Activated T-cell treated with anti-CD3 and anti-CD28 coated beads for 4 hours (primary cell): ENCODE measurements around the gene MED23.
"Not testable (repeated sequence)": the region's sequence is repeated elsewhere in the genome, so short reads cannot be mapped to it uniquely, and the experiment has no call there.

Experiments used
- DNase-seq: peaks from one replicate; pipeline ENCODE4 v3.0.0-alpha.2; 2020

The MED23 gene

DNA sequence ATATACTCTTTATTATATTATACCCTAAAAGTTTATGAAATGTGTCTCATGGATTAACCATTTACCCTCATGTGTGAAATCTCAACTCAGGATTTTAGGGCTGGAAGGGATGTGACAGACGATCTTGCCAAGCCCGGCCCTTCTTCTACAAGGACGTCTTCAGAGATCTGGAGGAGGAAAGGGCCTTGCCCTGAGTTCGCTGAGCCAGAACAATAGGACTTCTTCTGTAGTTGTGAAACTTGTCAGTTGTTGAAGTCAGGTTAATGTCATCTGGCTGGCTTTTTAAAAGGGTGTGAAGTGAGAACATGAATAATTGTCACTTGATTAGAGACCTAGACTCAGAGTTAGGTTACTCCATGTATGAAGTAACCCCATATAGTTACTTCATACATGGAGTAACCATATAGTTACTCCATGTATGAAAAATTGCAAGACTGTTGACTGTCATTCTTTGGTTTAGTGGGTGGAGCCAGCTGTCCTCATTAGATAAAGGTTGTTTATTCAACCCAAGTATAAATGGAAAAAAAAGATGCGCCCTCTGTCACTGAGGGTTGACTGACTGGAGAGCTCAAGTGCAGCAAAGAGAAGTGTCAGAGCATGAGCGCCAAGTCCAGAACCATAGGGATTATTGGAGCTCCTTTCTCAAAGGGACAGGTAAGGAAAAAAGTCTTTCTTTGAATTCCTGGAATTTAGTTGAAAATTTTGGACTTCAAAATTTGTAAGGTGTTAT is 55.2 kb downstream of the MED23 start, which contains the start of gene ARG1:
Gene ARG1, plus strand, starts transcription at position 541 of the 730 bp plus-strand sequence. Its CDS starts 57 bp downstream, at position 598.
- DNase-seq, result no peak

DNA sequence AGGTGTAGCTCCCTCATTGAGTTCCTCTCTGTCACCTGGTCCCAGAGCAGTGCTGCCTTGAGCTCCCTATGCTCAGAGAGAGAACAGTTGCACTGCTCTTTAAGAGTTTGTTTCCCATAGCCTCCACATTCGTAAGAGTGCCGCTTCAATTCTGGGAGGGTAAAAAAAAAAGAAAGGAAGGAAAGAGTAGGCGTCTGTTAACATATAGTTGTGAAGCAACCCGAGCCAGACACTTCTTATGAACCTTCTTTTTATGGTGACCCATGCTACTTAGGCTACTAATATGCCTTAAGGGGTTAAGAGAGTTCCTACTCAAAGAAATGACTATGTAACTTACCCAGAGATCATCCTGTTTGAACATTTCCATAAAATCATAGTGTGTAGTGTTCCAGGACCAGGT is 59.3 kb downstream of the MED23 start:
- DNase-seq, result no peak

DNA sequence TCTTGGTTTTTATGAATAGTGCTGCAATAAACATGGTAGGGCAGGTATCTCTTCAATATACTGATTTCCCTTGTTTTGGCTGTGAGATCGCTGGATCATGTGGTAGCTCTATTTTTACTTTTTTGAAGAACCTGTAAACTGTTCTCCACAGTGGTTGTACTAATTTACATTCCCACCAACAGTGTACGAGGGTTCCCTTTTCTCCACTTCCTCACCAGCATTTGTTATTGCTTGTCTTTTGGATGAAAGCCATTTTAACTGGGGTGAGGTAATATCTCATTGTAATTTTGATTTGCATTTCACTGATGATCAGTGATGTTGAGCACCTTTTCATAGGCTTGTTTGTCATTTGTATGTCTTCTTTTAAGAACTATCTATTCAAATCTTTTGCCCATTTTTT is 63.0 kb downstream of the MED23 start:
- DNase-seq, result no peak

DNA sequence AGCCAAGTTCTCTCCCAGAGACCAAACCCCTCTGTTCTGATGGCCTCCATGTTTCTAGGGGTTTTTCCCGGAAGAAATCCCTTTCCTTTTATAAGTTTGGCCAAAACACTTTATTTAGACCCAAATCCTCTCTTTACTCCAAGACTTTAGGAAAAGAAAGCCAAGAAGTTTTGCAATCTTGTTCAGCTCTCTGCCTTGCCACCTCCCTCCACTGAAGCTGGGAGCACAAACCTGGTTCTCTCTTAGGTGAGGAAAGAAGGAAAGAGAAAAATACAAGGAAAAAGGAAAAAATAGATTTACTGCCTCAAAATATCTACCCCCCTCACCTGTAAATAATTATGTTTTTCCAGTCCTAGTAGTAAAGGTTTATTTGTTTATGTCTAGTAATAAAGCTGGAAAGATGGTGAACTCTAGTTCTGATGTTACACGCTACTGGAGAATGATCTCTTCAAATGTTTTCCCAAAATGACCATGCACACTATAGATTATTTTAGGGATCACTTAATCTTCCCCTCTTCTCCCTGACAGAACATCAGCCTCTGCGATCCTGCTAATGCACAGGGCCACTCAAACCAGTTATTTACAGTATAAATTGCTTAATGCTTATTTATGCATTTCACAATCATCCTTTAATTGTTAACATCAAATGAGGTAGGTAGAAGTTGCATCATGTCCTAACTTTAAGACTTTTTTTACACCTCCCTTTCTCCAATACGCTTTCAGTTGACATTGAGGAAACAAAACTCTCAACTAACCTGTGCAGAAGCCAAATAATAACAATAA is 65.9 kb downstream of the MED23 start:
- no peak for DNase-seq

DNA sequence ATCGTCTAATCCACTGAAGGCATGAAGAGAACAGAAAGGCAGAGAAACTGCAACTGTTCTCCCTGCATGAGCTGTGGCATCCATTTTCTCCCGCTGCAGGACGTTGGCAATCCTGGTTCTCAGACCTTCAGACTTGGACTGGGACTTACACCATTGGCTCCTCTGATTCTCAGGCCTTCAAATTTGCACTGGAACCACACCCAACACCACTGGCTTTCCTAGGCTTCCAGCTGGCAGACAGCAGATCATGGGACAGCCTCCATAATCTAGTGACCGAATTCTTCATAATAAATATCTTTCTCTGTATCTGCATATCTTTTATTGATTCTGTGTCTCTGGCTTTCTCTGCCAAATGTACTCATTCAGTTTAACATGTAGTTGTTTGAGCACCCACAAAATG is 69.1 kb downstream of the MED23 start:
- no peak for DNase-seq

DNA sequence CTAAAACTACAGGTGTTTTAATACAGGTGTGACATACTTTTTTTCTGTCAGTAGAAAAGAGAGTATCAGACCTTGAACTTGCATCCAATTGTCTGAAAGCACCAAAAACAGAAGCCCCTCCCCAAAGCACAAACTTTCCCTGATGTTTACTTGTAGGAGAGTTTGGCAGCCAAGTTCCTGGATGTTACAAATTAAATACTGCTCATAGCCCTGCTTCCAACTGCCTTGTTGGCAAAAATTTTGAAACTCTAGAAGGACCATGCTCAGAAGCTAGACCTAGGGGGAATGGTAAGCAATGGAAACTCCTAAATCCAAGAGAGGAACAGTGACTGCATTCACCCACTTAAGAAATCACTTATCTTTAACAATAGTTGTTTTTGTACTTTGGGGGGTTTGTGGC is 72.0 kb downstream of the MED23 start:
- DNase-seq, result no peak

DNA sequence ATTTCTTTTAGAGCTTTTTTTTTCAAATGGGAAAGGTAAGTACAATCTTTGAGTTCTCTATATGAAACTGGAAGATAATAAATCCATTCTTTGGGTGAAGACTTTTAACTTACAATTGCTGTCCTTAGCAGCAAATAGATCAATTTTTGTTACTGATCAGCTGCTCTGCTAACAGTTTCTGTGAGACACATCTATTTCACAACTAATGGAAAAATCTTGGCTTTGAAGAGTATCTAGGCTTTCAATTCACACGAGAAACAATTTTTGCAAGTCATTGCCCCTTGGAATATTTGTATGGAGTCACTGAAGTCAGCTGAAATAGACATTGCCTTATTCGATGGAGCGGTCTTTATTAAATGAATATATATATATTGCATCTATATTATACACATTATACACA is 75.5 kb downstream of the MED23 start:
- DNase-seq, result no peak

DNA sequence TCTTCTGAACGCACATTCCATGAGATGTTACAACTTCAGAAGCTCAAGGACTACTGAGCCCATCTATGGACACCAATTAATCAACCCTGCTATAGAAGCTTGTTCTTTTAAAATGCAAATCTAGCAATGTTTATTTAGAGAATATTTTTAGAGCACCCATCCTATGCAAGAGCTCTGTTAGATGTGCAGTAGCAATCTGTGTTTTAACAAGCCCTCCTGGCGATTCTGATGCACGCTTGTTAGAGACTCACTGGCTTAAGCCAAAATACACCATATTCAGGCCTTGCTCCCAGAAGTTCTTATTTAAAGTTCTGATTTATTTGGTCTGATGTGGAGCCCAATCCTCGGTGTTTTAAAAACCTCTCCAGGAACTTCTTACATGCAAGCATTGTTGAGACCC is 76.1 kb downstream of the MED23 start:
- DNase-seq, result no peak

DNA sequence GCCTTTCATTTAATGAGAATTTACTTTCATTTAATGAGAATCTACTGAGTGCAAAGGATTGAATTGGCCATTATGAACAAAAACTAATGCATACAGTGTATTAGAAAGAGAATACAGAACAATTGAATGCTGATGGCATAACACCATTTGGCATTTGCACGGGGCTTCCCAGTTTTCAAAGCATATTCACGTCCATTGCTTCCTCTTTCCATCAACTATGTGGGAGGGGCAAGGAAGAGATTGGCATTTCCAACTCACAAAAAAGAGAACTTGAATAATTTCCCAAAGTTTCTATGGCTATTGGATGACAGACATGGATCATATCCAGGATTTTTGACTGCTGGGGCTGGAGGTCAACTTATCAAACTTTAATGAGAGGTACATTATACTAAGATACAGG is 78.2 kb downstream of the MED23 start:
- DNase-seq, result no peak

DNA sequence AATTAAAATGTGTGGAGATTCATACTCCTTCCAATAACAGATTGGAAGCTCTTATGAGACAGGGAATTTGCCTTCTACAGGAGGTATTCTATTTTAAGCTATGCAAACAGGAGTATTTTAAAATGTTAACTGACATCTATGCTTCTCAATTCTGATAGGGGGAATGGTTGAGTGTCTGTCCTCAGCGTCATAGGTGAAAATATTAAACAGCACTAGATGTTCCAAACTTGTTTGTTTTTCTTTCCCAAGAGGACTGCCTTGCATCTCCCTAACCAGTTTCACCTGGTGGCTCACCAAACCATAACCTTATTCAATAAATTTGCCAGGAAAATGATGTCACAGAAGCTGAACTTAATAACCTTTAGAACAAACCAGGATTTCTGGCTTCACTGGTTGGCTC is 79.6 kb downstream of the MED23 start:
- DNase-seq, result no peak

DNA sequence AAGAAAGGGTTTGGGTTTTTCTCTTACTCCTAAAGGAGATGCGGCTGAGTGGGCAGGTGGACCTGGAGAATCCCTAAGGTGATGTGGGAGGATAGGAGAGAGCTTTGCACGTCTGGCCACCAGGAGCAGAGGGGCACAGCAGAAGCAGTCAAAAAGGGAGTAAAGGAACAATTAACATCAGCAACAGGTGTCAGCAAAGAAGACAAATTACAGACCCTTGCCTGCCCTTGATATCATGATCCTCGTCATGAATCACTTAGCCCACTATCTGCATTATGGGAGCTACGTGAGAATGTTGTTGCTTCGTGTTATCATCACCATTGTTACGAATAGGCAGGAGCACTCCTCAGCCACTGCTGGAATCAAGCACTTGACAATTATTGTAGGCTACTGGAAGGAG is 80.6 kb downstream of the MED23 start:
- DNase-seq, result no peak

DNA sequence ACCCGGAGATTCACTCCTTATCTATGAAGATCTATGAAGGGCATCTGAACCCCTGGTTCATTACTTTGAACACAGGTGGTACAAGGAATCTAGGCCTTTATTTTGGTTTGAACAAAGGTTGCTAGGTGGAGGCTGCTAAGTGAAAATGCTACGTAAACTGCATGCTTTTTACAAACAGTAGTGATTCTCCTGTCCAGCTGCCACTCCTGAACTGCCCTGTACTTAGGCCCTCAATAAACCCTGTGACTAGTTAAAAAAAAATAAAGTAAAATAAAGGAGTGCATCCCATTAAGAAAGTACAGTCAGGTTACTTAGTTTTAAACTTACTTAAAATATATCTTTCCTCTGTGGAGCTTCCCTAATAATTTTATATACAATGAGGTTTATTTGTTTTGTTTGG is 82.7 kb downstream of the MED23 start:
- no peak for DNase-seq

DNA sequence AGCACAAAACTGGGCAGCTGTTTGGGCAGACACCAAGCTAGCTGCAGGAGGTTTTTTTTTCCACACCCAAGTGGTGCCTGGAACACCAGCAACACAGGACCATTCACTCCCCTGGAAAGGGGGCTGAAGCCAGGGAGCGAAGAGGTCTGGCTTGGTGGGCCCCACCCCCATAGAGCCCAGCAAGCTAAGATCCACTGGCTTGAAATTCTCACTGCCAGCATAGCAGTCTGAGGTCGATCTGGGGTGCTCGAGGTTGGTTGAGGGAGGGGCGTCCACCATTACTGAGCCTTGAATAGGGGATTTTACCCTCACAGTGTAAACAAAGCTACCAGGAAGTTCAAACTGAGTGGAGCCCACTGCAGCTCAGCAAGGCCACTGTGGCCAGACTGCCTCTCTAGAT is 89.4 kb downstream of the MED23 start:
- DNase-seq, result not testable (repeated sequence)

DNA sequence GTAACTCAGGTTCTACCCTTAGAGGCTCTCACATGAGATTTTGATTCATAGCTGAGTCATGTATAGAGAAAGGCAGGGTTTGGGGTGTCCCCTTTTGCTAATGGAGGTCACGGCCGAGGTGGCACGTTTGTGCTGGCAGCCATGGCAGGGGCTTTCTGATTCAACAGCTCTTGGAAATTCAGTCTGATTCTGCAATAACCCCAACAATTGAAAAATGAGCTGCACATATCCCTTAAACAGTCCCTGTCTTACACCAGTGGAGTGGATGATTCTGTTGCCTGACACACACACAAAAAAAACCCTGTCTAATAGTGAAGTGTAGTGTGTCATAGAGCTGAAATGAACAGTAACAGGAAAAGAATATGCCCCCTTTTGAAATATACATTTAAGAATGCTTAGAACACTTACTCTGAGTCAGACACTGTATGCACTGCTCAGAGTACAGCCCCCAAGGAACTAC is 95.4 kb downstream of the MED23 start:
- no peak for DNase-seq

DNA sequence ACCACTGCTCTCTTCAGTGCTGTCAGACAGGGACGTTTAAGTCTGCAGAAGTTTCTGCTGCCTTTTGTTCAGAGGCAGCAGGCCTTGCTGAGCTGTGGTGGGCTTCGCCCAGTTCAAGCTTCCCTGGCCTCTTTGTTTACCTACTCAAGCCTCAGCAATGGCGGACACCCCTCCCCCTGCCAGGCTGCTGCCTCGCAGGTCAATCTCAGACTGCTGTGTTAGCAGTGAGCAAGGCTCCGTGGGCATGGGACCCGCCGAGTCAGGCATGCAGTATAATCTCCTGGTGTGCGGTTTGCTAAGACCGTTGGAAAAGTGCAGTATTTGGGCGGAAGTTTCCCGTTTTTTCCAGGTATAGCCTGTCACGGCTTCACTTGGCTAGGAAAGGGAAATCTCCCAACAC is 96.4 kb downstream of the MED23 start:
- DNase-seq, result not testable (repeated sequence)

DNA sequence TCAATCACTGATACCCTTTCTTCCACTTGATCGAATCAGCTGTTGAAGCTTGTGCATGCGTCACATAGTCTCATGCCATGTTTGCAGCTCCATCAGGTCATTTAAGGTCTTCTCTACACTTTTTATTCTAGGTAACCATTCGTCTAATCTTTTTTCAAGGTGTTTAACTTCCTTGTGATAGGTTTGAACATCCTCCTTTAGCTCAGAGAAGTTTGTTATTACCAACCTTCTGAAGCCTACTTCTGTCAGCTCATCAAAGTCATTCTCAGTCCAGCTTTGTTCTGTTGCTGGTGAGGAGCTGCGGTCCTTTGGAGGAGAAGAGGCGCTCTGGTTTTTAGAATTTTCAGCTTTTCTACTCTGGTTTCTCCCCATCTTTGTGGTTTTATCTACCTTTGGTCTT is 97.1 kb downstream of the MED23 start:
- not testable (repeated sequence) for DNase-seq

DNA sequence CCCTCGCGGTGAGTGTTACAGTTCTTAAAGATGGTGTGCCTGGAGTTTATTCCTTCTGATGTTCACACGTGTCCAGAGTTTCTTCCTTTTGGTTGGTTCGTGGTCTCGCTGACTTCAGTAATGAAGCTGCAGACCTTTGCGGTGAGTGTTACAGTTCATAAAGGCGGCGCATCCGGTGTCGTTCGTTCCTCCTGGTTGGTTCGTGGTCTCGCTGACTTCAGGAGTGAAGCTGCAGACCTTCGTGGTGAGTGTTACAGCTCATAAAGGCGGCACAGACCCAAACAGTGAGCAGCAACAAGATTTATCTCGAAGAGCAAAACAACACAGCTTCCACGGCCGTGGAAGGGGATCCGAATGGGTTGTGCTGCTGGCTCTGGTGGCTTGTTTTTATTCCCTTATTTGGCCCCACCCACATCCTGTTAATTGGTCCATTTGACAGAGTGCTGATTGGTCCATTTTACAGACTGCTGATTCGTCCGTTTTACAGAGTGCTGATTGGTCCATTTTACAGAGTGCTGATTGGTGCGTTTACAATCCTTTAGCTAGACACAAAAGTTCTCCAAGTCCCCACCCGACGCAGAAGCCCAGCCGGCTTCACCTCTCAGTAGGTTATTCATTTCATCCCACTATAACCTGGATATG is 103.2 kb downstream of the MED23 start:
- DNase-seq, result no peak

DNA sequence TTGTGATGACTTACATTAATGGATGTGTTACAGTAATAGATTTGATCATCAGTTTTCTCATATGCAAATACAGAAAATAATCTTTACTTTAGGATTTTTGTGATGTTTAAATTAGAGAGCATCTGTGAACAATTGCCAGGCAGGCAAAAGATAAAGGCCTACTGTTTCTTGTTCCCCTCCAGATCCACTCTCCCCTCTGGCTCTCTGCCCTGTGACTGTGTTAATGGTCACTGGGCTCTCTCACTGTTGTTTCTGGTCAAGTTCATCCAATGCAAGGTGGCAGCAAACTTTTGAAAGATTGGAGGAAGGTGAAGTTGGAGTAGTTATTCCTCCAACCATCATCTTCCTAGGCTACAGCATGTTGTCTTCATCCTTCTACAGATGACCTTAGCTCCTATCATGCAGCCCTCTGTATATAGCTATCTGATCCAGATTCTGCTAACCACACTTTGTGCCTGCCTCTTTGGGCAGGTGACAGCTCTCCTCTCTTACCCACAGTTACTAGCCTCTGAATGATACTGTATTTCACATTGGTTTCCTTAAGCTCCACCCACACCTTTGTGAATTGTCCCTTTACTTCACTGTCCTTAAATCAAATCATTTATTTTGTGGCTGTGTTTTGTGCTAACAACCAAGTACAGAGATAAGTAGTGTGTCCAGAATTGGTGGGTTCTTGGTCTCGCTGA is 103.9 kb downstream of the MED23 start:
- DNase-seq, result no peak
